Measurements from ENCODE around the gene LIPF.

- TF ChIP-seq CTBP1 (IDR thresholded peaks at IDR 0.05; ENCODE audit: borderline replicate concordance): no peak
- no peak for TF ChIP-seq LEF1 (IDR thresholded peaks at IDR 0.05; ENCODE audit: borderline replicate concordance)
- no peak for TF ChIP-seq SP1 (IDR thresholded peaks at IDR 0.05)
- no peak for TF ChIP-seq FOXK2 (IDR thresholded peaks at IDR 0.05)
- no peak for TF ChIP-seq BHLHE40 (IDR thresholded peaks at IDR 0.05; ENCODE audit: borderline replicate concordance)
- no peak for TF ChIP-seq L3MBTL2 (conservative IDR thresholded peaks at IDR 0.05)
- TF ChIP-seq TARDBP (IDR thresholded peaks at IDR 0.05): no peak
These were observed 13.1 kb upstream of the LIPF start for GRCh38 chr10:88651101-88651551.
